GM23338 (cell line): ENCODE data around the gene EGFL8. TPM values are rescaled to one million over a fixed set of nuclear protein-coding genes. Genes with fewer than 3 reads are reported as not detected.

Source experiments
- ATAC-seq: fragments of 200-7000 bp; cut with Tn5 transposase; 3 replicates; pipeline ENCODE4 v1.9.1; 2020
- DNase-seq: peaks from one replicate; pipeline ENCODE4 v3.0.0-alpha.2; 2015; ENCODE audit warnings: low spot score
- H2AFZ ChIP-seq: fragments of 200-600 bp; sonication (generic); 2 replicates; pipeline ENCODE4 v1.8.0; 2016; ENCODE audit warnings: antibody characterized with exemption, mild to moderate bottlenecking, moderate library complexity
- H3F3A ChIP-seq: fragments of 200-600 bp; sonication (generic); replicated peaks from 2 replicates; pipeline ENCODE4 v1.8.0; 2017; ENCODE audit warnings: antibody characterized with exemption, mixed run types, low read depth
- H3K27ac ChIP-seq: fragments of 200-600 bp; sonication (generic); 2 replicates; pipeline ENCODE4 v1.6.1; 2016; ENCODE audit warnings: low read depth
- H3K27me3 ChIP-seq: fragments of 200-600 bp; sonication (generic); 2 replicates; pipeline ENCODE4 v1.8.0; 2016; ENCODE audit warnings: mild to moderate bottlenecking, mixed run types, moderate library complexity; ENCODE audit not compliant: insufficient read depth
- H3K36me3 ChIP-seq: fragments of 200-600 bp; sonication (generic); 2 replicates; pipeline ENCODE4 v1.8.0; 2016; ENCODE audit warnings: mild to moderate bottlenecking; ENCODE audit not compliant: insufficient read depth
- H3K4me1 ChIP-seq: fragments of 200-600 bp; sonication (generic); 2 replicates; pipeline ENCODE4 v1.8.0; 2016; ENCODE audit warnings: mild to moderate bottlenecking, moderate library complexity; ENCODE audit not compliant: insufficient read depth
- H3K4me2 ChIP-seq: fragments of 200-600 bp; sonication (generic); 2 replicates; pipeline ENCODE4 v1.7.1; 2017; ENCODE audit warnings: mixed run types
- H3K4me3 ChIP-seq: fragments of 200-600 bp; sonication (generic); 2 replicates; pipeline ENCODE4 v1.6.1; 2016; ENCODE audit warnings: mixed run types
- H3K79me2 ChIP-seq: fragments of 200-600 bp; sonication (generic); replicated peaks from 2 replicates; pipeline ENCODE4 v1.8.0; 2017; ENCODE audit warnings: mild to moderate bottlenecking; ENCODE audit not compliant: insufficient read depth
- H3K9me2 ChIP-seq: fragments of 200-600 bp; sonication (generic); 2 replicates; pipeline ENCODE4 v1.8.0; 2017; ENCODE audit not compliant: insufficient read depth
- H4K20me1 ChIP-seq: fragments of 200-600 bp; sonication (generic); replicated peaks from 2 replicates; pipeline ENCODE4 v1.8.0; 2017; ENCODE audit warnings: mild to moderate bottlenecking; ENCODE audit not compliant: insufficient read depth
- H3K27ac Mint-ChIP-seq: 2 replicates; pipeline ENCODE4 v1.8.0; 2020; ENCODE audit warnings: inconsistent platforms, mild to moderate bottlenecking, moderate library complexity, mixed read lengths
- H3K27me3 Mint-ChIP-seq: 3 replicates; pipeline ENCODE4 v1.8.0; 2022; ENCODE audit warnings: low read depth, mild to moderate bottlenecking, moderate library complexity, mixed read lengths, inconsistent platforms; ENCODE audit not compliant: insufficient read depth, poor library complexity
- H3K36me3 Mint-ChIP-seq: 3 replicates; pipeline ENCODE4 v1.8.0; 2021; ENCODE audit warnings: low read depth, mild to moderate bottlenecking, inconsistent platforms, moderate library complexity, mixed read lengths
- H3K4me1 Mint-ChIP-seq: 3 replicates; pipeline ENCODE4 v1.8.0; 2020; ENCODE audit warnings: mild to moderate bottlenecking, inconsistent platforms, mixed read lengths
- H3K4me3 Mint-ChIP-seq: 3 replicates; pipeline ENCODE4 v1.8.0; 2021; ENCODE audit warnings: moderate library complexity, mild to moderate bottlenecking, inconsistent platforms, mixed read lengths
- H3K9me3 Mint-ChIP-seq: 3 replicates; pipeline ENCODE4 v1.8.0; 2020; ENCODE audit warnings: moderate library complexity, mild to moderate bottlenecking, inconsistent platforms, mixed read lengths
- CREB1 ChIP-seq: fragments of 250-450 bp; sonication (Bioruptor Pico); IDR thresholded peaks from 2 replicates; pipeline ENCODE4 v1.5.0; 2020; ENCODE audit warnings: low read depth, mild to moderate bottlenecking, moderate library complexity
- ETS1 ChIP-seq: IDR thresholded peaks from 2 replicates; pipeline ENCODE4 v1.6.1; 2016; ENCODE audit warnings: antibody characterized with exemption
- EZH2 ChIP-seq: fragments of 200-600 bp; sonication (generic); IDR thresholded peaks from one replicate; pipeline ENCODE4 v1.8.0; 2017; ENCODE audit warnings: antibody characterized with exemption, mild to moderate bottlenecking, low read depth; ENCODE audit not compliant: unreplicated experiment
- EZH2phosphoT487 ChIP-seq: fragments of 200-600 bp; sonication (generic); IDR thresholded peaks from one replicate; pipeline ENCODE4 v1.8.1; 2018; ENCODE audit warnings: antibody characterized with exemption; ENCODE audit not compliant: unreplicated experiment
- JUNB ChIP-seq: IDR thresholded peaks from one replicate; pipeline ENCODE4 v1.6.1; 2016; ENCODE audit warnings: antibody characterized with exemption; ENCODE audit not compliant: unreplicated experiment
- NANOG ChIP-seq: IDR thresholded peaks from 2 replicates; pipeline ENCODE4 v1.6.1; 2016; ENCODE audit warnings: antibody characterized with exemption, borderline replicate concordance
- POLR2AphosphoS5 ChIP-seq: IDR thresholded peaks from 2 replicates; pipeline ENCODE4 v1.6.1; 2016; ENCODE audit warnings: antibody characterized with exemption, low read depth
- STAT1 ChIP-seq: IDR thresholded peaks from one replicate; pipeline ENCODE4 v1.6.1; 2016; ENCODE audit warnings: antibody characterized with exemption; ENCODE audit not compliant: unreplicated experiment
- ZNF331 ChIP-seq: fragments of 250-450 bp; sonication (Bioruptor Pico); IDR thresholded peaks from 2 replicates; pipeline ENCODE4 v1.5.0; 2020; ENCODE audit warnings: low read depth, mild to moderate bottlenecking, moderate library complexity
- polyA plus RNA-seq: library from polyadenylated mRNA; unstranded; fragments of >200 nt; fragmentation: Nextera tagmentation; extraction: Ambion mirVana; gene quantifications from 2 replicates; pipeline ENCODE4 v1.2.1, GENCODE V29; 2016
- total RNA-seq: library from RNA; depleted of rRNA; stranded (reverse); fragments of >200 nt; shearing (Covaris generic); gene quantifications from 2 replicates; pipeline ENCODE4 v1.2.3, GENCODE V29; 2014
- TF ChIP-seq, protein P1 (sequence below): fragments of 250-450 bp; sonication (Bioruptor Pico); IDR thresholded peaks from 2 replicates; pipeline ENCODE4 v1.5.0; 2020; ENCODE audit warnings: mild to moderate bottlenecking, moderate library complexity
- TF ChIP-seq, protein P2 (sequence below): IDR thresholded peaks from one replicate; pipeline ENCODE4 v1.6.1; 2018; ENCODE audit warnings: antibody characterized with exemption; ENCODE audit not compliant: unreplicated experiment

EGFL8 gene
- total and polyA plus RNA-seq, 2 experiments from 2014 or later = 6.1 to 7.4 TPM

GRCh38 chr6:32177788-32178546 is 13.6 kb downstream of the EGFL8 start, which contains the start of gene RNF5 (continued):
- TF ChIP-seq, protein P1, sequence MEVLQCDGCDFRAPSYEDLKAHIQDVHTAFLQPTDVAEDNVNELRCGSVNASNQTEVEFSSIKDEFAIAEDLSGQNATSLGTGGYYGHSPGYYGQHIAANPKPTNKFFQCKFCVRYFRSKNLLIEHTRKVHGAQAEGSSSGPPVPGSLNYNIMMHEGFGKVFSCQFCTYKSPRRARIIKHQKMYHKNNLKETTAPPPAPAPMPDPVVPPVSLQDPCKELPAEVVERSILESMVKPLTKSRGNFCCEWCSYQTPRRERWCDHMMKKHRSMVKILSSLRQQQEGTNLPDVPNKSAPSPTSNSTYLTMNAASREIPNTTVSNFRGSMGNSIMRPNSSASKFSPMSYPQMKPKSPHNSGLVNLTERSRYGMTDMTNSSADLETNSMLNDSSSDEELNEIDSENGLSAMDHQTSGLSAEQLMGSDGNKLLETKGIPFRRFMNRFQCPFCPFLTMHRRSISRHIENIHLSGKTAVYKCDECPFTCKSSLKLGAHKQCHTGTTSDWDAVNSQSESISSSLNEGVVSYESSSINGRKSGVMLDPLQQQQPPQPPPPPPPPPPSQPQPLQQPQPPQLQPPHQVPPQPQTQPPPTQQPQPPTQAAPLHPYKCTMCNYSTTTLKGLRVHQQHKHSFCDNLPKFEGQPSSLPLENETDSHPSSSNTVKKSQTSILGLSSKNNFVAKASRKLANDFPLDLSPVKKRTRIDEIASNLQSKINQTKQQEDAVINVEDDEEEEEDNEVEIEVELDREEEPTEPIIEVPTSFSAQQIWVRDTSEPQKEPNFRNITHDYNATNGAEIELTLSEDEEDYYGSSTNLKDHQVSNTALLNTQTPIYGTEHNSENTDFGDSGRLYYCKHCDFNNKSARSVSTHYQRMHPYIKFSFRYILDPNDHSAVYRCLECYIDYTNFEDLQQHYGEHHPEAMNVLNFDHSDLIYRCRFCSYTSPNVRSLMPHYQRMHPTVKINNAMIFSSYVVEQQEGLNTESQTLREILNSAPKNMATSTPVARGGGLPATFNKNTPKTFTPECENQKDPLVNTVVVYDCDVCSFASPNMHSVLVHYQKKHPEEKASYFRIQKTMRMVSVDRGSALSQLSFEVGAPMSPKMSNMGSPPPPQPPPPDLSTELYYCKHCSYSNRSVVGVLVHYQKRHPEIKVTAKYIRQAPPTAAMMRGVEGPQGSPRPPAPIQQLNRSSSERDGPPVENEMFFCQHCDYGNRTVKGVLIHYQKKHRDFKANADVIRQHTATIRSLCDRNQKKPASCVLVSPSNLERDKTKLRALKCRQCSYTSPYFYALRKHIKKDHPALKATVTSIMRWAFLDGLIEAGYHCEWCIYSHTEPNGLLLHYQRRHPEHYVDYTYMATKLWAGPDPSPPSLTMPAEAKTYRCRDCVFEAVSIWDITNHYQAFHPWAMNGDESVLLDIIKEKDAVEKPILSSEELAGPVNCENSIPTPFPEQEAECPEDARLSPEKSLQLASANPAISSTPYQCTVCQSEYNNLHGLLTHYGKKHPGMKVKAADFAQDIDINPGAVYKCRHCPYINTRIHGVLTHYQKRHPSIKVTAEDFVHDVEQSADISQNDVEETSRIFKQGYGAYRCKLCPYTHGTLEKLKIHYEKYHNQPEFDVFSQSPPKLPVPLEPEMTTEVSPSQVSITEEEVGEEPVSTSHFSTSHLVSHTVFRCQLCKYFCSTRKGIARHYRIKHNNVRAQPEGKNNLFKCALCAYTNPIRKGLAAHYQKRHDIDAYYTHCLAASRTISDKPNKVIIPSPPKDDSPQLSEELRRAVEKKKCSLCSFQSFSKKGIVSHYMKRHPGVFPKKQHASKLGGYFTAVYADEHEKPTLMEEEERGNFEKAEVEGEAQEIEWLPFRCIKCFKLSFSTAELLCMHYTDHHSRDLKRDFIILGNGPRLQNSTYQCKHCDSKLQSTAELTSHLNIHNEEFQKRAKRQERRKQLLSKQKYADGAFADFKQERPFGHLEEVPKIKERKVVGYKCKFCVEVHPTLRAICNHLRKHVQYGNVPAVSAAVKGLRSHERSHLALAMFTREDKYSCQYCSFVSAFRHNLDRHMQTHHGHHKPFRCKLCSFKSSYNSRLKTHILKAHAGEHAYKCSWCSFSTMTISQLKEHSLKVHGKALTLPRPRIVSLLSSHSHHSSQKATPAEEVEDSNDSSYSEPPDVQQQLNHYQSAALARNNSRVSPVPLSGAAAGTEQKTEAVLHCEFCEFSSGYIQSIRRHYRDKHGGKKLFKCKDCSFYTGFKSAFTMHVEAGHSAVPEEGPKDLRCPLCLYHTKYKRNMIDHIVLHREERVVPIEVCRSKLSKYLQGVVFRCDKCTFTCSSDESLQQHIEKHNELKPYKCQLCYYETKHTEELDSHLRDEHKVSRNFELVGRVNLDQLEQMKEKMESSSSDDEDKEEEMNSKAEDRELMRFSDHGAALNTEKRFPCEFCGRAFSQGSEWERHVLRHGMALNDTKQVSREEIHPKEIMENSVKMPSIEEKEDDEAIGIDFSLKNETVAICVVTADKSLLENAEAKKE = no peak
- TF ChIP-seq CREB1 (CRISPR knock-in tag) = peak; percentile 80
- TF ChIP-seq EZH2phosphoT487 = no peak

GRCh38 chr6:32178547-32179440 is 14.4 kb downstream of the EGFL8 start:
- Histone ChIP-seq H3K36me3 (peaks cover 2% of the 10 kb centered on the region; the same call in 1 of the 2 replicates), H3K4me3 (peak overlapping the region; percentile 79), H3K79me2 (peaks cover 33% of the 10 kb centered on the region), H2AFZ (no peak overlapping the region; the same call in 1 of the 2 replicates), H3K4me2 (peak overlapping the region; percentile 85), H3K27me3 (no peaks in the 10 kb centered on the region), H3K27ac (no peak overlapping the region; the same call in 1 of the 2 replicates), H4K20me1 (no peaks in the 10 kb centered on the region), H3F3A (0 out of 2 replicates have a peak, but pooled peaks cover 7% of the 10 kb centered on the region), H3K9me2 (no peaks in the 10 kb centered on the region), H3K4me1 (peaks cover 19% of the 10 kb centered on the region)
- H3K4me1 Mint-ChIP-seq = peaks cover 39% of the 10 kb centered on the region
- DNase-seq (peak; percentile 24), ATAC-seq (peak; percentile 0; the same call in 2 of the 3 replicates)
- peak overlapping the region; percentile 79 for H3K4me3 Mint-ChIP-seq
- no peaks in the 10 kb centered on the region for H3K9me3 Mint-ChIP-seq
- peaks cover 23% of the 10 kb centered on the region for H3K27me3 Mint-ChIP-seq
- peaks cover 41% of the 10 kb centered on the region for H3K36me3 Mint-ChIP-seq
- H3K27ac Mint-ChIP-seq = peak overlapping the region; percentile 91
- no peak for TF ChIP-seq NANOG
- TF ChIP-seq, protein P2, sequence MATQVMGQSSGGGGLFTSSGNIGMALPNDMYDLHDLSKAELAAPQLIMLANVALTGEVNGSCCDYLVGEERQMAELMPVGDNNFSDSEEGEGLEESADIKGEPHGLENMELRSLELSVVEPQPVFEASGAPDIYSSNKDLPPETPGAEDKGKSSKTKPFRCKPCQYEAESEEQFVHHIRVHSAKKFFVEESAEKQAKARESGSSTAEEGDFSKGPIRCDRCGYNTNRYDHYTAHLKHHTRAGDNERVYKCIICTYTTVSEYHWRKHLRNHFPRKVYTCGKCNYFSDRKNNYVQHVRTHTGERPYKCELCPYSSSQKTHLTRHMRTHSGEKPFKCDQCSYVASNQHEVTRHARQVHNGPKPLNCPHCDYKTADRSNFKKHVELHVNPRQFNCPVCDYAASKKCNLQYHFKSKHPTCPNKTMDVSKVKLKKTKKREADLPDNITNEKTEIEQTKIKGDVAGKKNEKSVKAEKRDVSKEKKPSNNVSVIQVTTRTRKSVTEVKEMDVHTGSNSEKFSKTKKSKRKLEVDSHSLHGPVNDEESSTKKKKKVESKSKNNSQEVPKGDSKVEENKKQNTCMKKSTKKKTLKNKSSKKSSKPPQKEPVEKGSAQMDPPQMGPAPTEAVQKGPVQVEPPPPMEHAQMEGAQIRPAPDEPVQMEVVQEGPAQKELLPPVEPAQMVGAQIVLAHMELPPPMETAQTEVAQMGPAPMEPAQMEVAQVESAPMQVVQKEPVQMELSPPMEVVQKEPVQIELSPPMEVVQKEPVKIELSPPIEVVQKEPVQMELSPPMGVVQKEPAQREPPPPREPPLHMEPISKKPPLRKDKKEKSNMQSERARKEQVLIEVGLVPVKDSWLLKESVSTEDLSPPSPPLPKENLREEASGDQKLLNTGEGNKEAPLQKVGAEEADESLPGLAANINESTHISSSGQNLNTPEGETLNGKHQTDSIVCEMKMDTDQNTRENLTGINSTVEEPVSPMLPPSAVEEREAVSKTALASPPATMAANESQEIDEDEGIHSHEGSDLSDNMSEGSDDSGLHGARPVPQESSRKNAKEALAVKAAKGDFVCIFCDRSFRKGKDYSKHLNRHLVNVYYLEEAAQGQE = no peak
- TF ChIP-seq EZH2phosphoT487 = no peak
- no peak for TF ChIP-seq STAT1
- no peak for TF ChIP-seq POLR2AphosphoS5
- TF ChIP-seq EZH2 = no peak
- no peak for TF ChIP-seq ETS1
- no peak for TF ChIP-seq ZNF331 (CRISPR knock-in tag)
- TF ChIP-seq JUNB = no peak
